IMR-90 (cell line): ENCODE data around the gene DSCAM. TPM values are rescaled to one million over a fixed set of nuclear protein-coding genes. Genes with fewer than 3 reads are reported as not detected.

Source experiments
- ATAC-seq: fragments of 200-7000 bp; cut with Tn5 transposase; 2 replicates; pipeline ENCODE4 v1.9.1; 2020; ENCODE audit warnings: low read depth, mild to moderate bottlenecking, moderate library complexity
- BruUV-seq: library from RNA; stranded (reverse); fragments of 400-500 nt; replicated peaks from 2 replicates; lab custom pipeline; 2021; lab: Mats Ljungman, UMichigan
- CTCF ChIA-PET: fragments of 300-600 bp; formaldehyde crosslinking; extraction: SDS; loops from one replicate; lab custom pipeline; 2021; ENCODE audit warnings: antibody characterized with exemption; lab: Yijun Ruan, JAX
- POLR2A ChIA-PET: fragments of 300-600 bp; sonication (Branson Sonifier 250); formaldehyde crosslinking; loops from one replicate; lab custom pipeline; 2022; ENCODE audit warnings: antibody characterized with exemption; ENCODE audit not compliant: unreplicated experiment; lab: Charles Lee
- DNase-seq: peaks from one replicate; pipeline ENCODE4 v3.0.0; 2013
- H2AFZ ChIP-seq: replicated peaks from 2 replicates; pipeline ENCODE3; 2013; ENCODE audit warnings: low read length, mild to moderate bottlenecking; ENCODE audit not compliant: poor library complexity
- H2AK5ac ChIP-seq: 2 replicates; pipeline ENCODE4 v1.6.1; 2013; ENCODE audit warnings: low read depth, low read length, inconsistent platforms
- H2AK9ac ChIP-seq: replicated peaks from 2 replicates; pipeline ENCODE3; 2013; ENCODE audit warnings: mild to moderate bottlenecking, low read depth, low read length, moderate library complexity; ENCODE audit not compliant: poor library complexity
- H2BK120ac ChIP-seq: 2 replicates; pipeline ENCODE4 v1.6.1; 2013; ENCODE audit warnings: low read depth, low read length, inconsistent platforms
- H2BK15ac ChIP-seq: 3 replicates; pipeline ENCODE4 v1.6.1; 2013; ENCODE audit warnings: low read depth, low read length, inconsistent platforms
- H2BK20ac ChIP-seq: 2 replicates; pipeline ENCODE4 v1.6.1; 2013; ENCODE audit warnings: low read depth, mild to moderate bottlenecking, inconsistent platforms, low read length, moderate library complexity
- H2BK5ac ChIP-seq: 2 replicates; pipeline ENCODE4 v1.6.1; 2013; ENCODE audit warnings: mild to moderate bottlenecking, low read depth, low read length, inconsistent platforms; ENCODE audit not compliant: poor library complexity, severe bottlenecking
- H3K14ac ChIP-seq: replicated peaks from 2 replicates; pipeline ENCODE4 v1.6.1; 2013; ENCODE audit warnings: low read depth, low read length, inconsistent platforms
- H3K18ac ChIP-seq: 2 replicates; pipeline ENCODE4 v1.6.1; 2013; ENCODE audit warnings: low read depth, low read length, control low read depth
- H3K23ac ChIP-seq: 2 replicates; pipeline ENCODE4 v1.6.1; 2013; ENCODE audit warnings: low read depth, low read length, inconsistent platforms
- H3K27ac ChIP-seq: 2 replicates; pipeline ENCODE4 v1.5.1; 2013; ENCODE audit warnings: mild to moderate bottlenecking, control low read depth, low read length; ENCODE audit not compliant: insufficient read depth
- H3K27me3 ChIP-seq: 2 replicates; pipeline ENCODE4 v1.6.1; 2013; ENCODE audit warnings: low read length; ENCODE audit not compliant: control insufficient read depth, insufficient read depth
- H3K36me3 ChIP-seq: 2 replicates; pipeline ENCODE4 v1.6.1; 2013; ENCODE audit warnings: low read length, mixed read lengths; ENCODE audit not compliant: control insufficient read depth, insufficient read depth
- H3K4ac ChIP-seq: 2 replicates; pipeline ENCODE4 v1.6.1; 2013; ENCODE audit warnings: low read depth, low read length, inconsistent platforms
- H3K4me1 ChIP-seq: 2 replicates; pipeline ENCODE4 v1.6.1; 2013; ENCODE audit warnings: low read length, mixed read lengths; ENCODE audit not compliant: control insufficient read depth, insufficient read depth
- H3K4me2 ChIP-seq: 2 replicates; pipeline ENCODE4 v1.6.1; 2013; ENCODE audit warnings: low read depth, mild to moderate bottlenecking, control low read depth, low read length, moderate library complexity
- H3K4me3 ChIP-seq: 2 replicates; pipeline ENCODE4 v1.5.1; 2013; ENCODE audit warnings: low read depth, mild to moderate bottlenecking, control low read depth, low read length, moderate library complexity; ENCODE audit not compliant: insufficient read depth
- H3K56ac ChIP-seq: 2 replicates; pipeline ENCODE4 v1.6.1; 2013; ENCODE audit warnings: low read length, inconsistent platforms; ENCODE audit not compliant: insufficient read depth; ENCODE audit errors: extremely low read depth
- H3K79me1 ChIP-seq, 2 experiments: 2 replicates each; pipeline ENCODE4 v1.6.1; 2013; ENCODE audit warnings: low read length in 2 of 2, inconsistent platforms in 1 of 2, low read depth in 1 of 2
- H3K9ac ChIP-seq: 2 replicates; pipeline ENCODE4 v1.6.1; 2013; ENCODE audit warnings: low read depth, low read length, control low read depth
- H3K9me1 ChIP-seq: 2 replicates; pipeline ENCODE4 v1.6.1; 2013; ENCODE audit warnings: low read length, inconsistent platforms; ENCODE audit not compliant: insufficient read depth
- H3K9me3 ChIP-seq: 2 replicates; pipeline ENCODE4 v1.6.1; 2013; ENCODE audit warnings: low read length; ENCODE audit not compliant: control insufficient read depth, insufficient read depth
- H4K20me1 ChIP-seq: 2 replicates; pipeline ENCODE4 v1.6.1; 2013; ENCODE audit warnings: low read length, inconsistent platforms; ENCODE audit not compliant: insufficient read depth
- H4K5ac ChIP-seq: 2 replicates; pipeline ENCODE4 v1.6.1; 2013; ENCODE audit warnings: mild to moderate bottlenecking, low read depth, low read length, control low read depth
- H4K8ac ChIP-seq, 2 experiments: 2 replicates each; pipeline ENCODE4 v1.6.1; 2013; ENCODE audit warnings: low read depth in 2 of 2, low read length in 2 of 2, control low read depth in 1 of 2, inconsistent platforms in 1 of 2
- H4K91ac ChIP-seq: 2 replicates; pipeline ENCODE4 v1.6.1; 2013; ENCODE audit warnings: low read depth, low read length, inconsistent platforms; ENCODE audit not compliant: insufficient read depth
- BHLHE40 ChIP-seq: fragments of 150-350 bp; IDR thresholded peaks from 2 replicates; pipeline ENCODE4 v1.6.1; 2016; ENCODE audit warnings: mild to moderate bottlenecking, low read depth, low read length
- CEBPB ChIP-seq: IDR thresholded peaks from 2 replicates; pipeline ENCODE4 v1.6.1; 2012; ENCODE audit warnings: low read depth, low read length, improper control_type of control experiment
- CHD1 ChIP-seq: IDR thresholded peaks from 2 replicates; pipeline ENCODE4 v1.6.1; 2012; ENCODE audit warnings: low read depth, low read length, improper control_type of control experiment
- CTCF ChIP-seq: conservative IDR thresholded peaks from 2 replicates; pipeline ENCODE4 v1.5.1; 2012; ENCODE audit warnings: mild to moderate bottlenecking, low read depth, low read length, improper control_type of control experiment
- ELK1 ChIP-seq: fragments of 150-350 bp; IDR thresholded peaks from 2 replicates; pipeline ENCODE4 v1.6.1; 2016; ENCODE audit warnings: low read depth, mild to moderate bottlenecking, low read length, moderate library complexity, borderline replicate concordance
- FOS ChIP-seq: fragments of 150-350 bp; IDR thresholded peaks from 2 replicates; pipeline ENCODE4 v1.6.1; 2016; ENCODE audit warnings: low read depth, low read length
- MAFK ChIP-seq: IDR thresholded peaks from 2 replicates; pipeline ENCODE4 v1.6.1; 2012; ENCODE audit warnings: low read depth, low read length, improper control_type of control experiment
- MAZ ChIP-seq: IDR thresholded peaks from 2 replicates; pipeline ENCODE4 v1.6.1; 2012; ENCODE audit warnings: low read depth, mild to moderate bottlenecking, low read length, improper control_type of control experiment, moderate library complexity, borderline replicate concordance
- MXI1 ChIP-seq: IDR thresholded peaks from 2 replicates; pipeline ENCODE4 v1.6.1; 2012; ENCODE audit warnings: low read depth, mild to moderate bottlenecking, low read length, moderate library complexity, borderline replicate concordance
- NFE2L2 ChIP-seq: fragments of 150-350 bp; IDR thresholded peaks from 2 replicates; pipeline ENCODE4 v1.6.1; 2016; ENCODE audit warnings: low read depth, mild to moderate bottlenecking, low read length
- POLR2A ChIP-seq: IDR thresholded peaks from 2 replicates; pipeline ENCODE4 v1.6.1; 2012; ENCODE audit warnings: mild to moderate bottlenecking, low read depth, low read length
- RAD21 ChIP-seq: IDR thresholded peaks from 2 replicates; pipeline ENCODE4 v1.6.1; 2012; ENCODE audit warnings: low read length, improper control_type of control experiment
- RCOR1 ChIP-seq: IDR thresholded peaks from 2 replicates; pipeline ENCODE4 v1.6.1; 2012; ENCODE audit warnings: mild to moderate bottlenecking, low read length, improper control_type of control experiment; ENCODE audit not compliant: insufficient replicate concordance
- RFX5 ChIP-seq: IDR thresholded peaks from 2 replicates; pipeline ENCODE4 v1.8.0; 2012; ENCODE audit warnings: low read depth, mild to moderate bottlenecking, low read length, moderate library complexity
- SMC3 ChIP-seq: fragments of 150-350 bp; IDR thresholded peaks from 2 replicates; pipeline ENCODE4 v1.6.1; 2016; ENCODE audit warnings: low read depth, mild to moderate bottlenecking, antibody characterized with exemption, low read length, moderate library complexity
- USF2 ChIP-seq: fragments of 150-350 bp; IDR thresholded peaks from 2 replicates; pipeline ENCODE4 v1.6.1; 2017; ENCODE audit warnings: mild to moderate bottlenecking, antibody characterized with exemption, low read length, low read depth
- WGBS, 2 experiments: methylation state at CpG; one replicate each; pipeline versions ENCODE4 v1.1.5 to v1.1.7; 2013; ENCODE audit warnings: missing lambda C conversion rate in 2 of 2; ENCODE audit not compliant: insufficient read length in 1 of 2; ENCODE audit errors: extremely low coverage in 2 of 2; 5-methylcytosine and 5-hydroxymethylcytosine counted together
- dilution Hi-C: fragments of 300-500 bp; cut with HindIII; formaldehyde crosslinking; loops from one replicate; pipeline ENCODE4 v1.14.3; 2018; ENCODE audit warnings: low sequenced_read_pairs; ENCODE audit not compliant: unreplicated experiment
- in situ Hi-C: fragments of 300-500 bp; cut with MboI; formaldehyde crosslinking; loops from 3 replicates; pipeline ENCODE4 v1.14.3; 2019; ENCODE audit warnings: low sequenced_read_pairs, inconsistent platforms, mixed read lengths
- intact Hi-C: fragments of 100-400 bp; cut with micrococcal nuclease; formaldehyde crosslinking; loops from 2 replicates; pipeline ENCODE4 v1.10.0; 2022
- polyA plus RNA-seq, 3 experiments: library from polyadenylated mRNA; depleted of rRNA; stranded (reverse); fragments of >200 nt; gene quantifications; 2 replicates each; pipeline ENCODE4 v1.2.3, GENCODE V29; 2012; ENCODE audit warnings: low replicate concordance in 1 of 3
- total RNA-seq: library from RNA; depleted of rRNA; stranded (reverse); fragments of >200 nt; gene quantifications from 2 replicates; pipeline ENCODE4 v1.2.3, GENCODE V29; 2012

DSCAM gene
- total and polyA plus RNA-seq, 2 of the 4 experiments (the other 2 are of a cell fraction) = under 0.01 to 0.02 TPM

- no peak overlapping the region for H3K4me2 ChIP-seq
- H3K4me1 ChIP-seq = no peaks in the 10 kb centered on the region
- H3K23ac ChIP-seq = no peak overlapping the region
- H2AK9ac ChIP-seq = peak overlapping the region; percentile 1
- no peak overlapping the region for H3K9ac ChIP-seq
- no peak overlapping the region for H3K18ac ChIP-seq
- POLR2A ChIA-PET = no interaction called here
- no peak overlapping the region for H3K27ac ChIP-seq
- H4K20me1 ChIP-seq = no peaks in the 10 kb centered on the region
- no peaks in the 10 kb centered on the region for H3K9me1 ChIP-seq
- no peak overlapping the region for H2BK5ac ChIP-seq
- H3K4me3 ChIP-seq = no peak overlapping the region
- ATAC-seq (no peak), DNase-seq (no peak)
- peaks cover 33% of the 10 kb centered on the region for H3K9me3 ChIP-seq
- H3K14ac ChIP-seq = no peak overlapping the region
- in situ Hi-C loops (no loop called here), intact Hi-C loops (no loop called here), dilution Hi-C loops (no loop called here)
- H2BK20ac ChIP-seq = no peak overlapping the region
- H3K56ac ChIP-seq = no peak overlapping the region
- H2BK15ac ChIP-seq = no peak overlapping the region
- H3K27me3 ChIP-seq = no peaks in the 10 kb centered on the region
- TF ChIP-seq SMC3 = no peak
- no peak for TF ChIP-seq FOS
- TF ChIP-seq BHLHE40 = no peak
- TF ChIP-seq MAFK = no peak
- TF ChIP-seq USF2 = no peak
- TF ChIP-seq RFX5 = no peak
- TF ChIP-seq CEBPB = no peak
- no peak for TF ChIP-seq ELK1
- no peak for TF ChIP-seq POLR2A
- TF ChIP-seq MXI1 = no peak
- TF ChIP-seq NFE2L2 = no peak
- no peak for TF ChIP-seq RAD21
- TF ChIP-seq CTCF = no peak
- no peak for TF ChIP-seq MAZ
- no peak for TF ChIP-seq CHD1
- TF ChIP-seq RCOR1 = no peak
- no peak overlapping the region for H4K5ac ChIP-seq
- H4K91ac ChIP-seq = no peak overlapping the region
- H3K36me3 ChIP-seq = no peaks in the 10 kb centered on the region
- no peak overlapping the region for H3K4ac ChIP-seq
- H2BK120ac ChIP-seq = no peak overlapping the region
- CTCF ChIA-PET = no interaction called here
- BruUV-seq = no TSS peak
- no peak overlapping the region for H2AFZ ChIP-seq
- H4K8ac ChIP-seq = no peak overlapping the region
- no peaks in the 10 kb centered on the region for H3K79me1 ChIP-seq
- 69% methylated on average over 3 of the region's 7 CpGs; no CpG with 5 or more reads in 1 of the 2 experiments for WGBS, 2 experiments
- H2AK5ac ChIP-seq = no peak overlapping the region
Measured at GRCh38 chr21:40809673-40810197, 37.2 kb downstream of the DSCAM start.
